HG02588 (cell line): ENCODE results near the gene CENPP.
"Not testable (repeated sequence)": the region's sequence is repeated elsewhere in the genome, so short reads cannot be mapped to it uniquely, and the experiment has no call there.

Source experiments
- ATAC-seq: cut with Tn5 transposase; IDR thresholded peaks from one replicate; pipeline ENCODE4 v1.9.1; 2021; ENCODE audit warnings: mild to moderate bottlenecking, moderate library complexity; ENCODE audit not compliant: unreplicated experiment

The CENPP gene

GRCh38 chr9:92377876-92378275 lies 52.1 kb downstream of the CENPP start:
- no peak for ATAC-seq

- no peak for ATAC-seq
These were observed 53.3 kb downstream of the CENPP start for GRCh38 chr9:92378865-92379560.

GRCh38 chr9:92380603-92381002 lies 54.9 kb downstream of the CENPP start:
- no peak for ATAC-seq

GRCh38 chr9:92381775-92382174 lies 56.0 kb downstream of the CENPP start:
- no peak for ATAC-seq

- ATAC-seq, result no peak
These were observed 58.6 kb downstream of the CENPP start for GRCh38 chr9:92384375-92384774.

- ATAC-seq, result no peak
These were observed 59.2 kb downstream of the CENPP start for GRCh38 chr9:92385001-92385400.

GRCh38 chr9:92385477-92385876 lies 59.7 kb downstream of the CENPP start:
- ATAC-seq, result no peak

- ATAC-seq, result no peak
These were observed 60.2 kb downstream of the CENPP start for GRCh38 chr9:92385953-92386352.

GRCh38 chr9:92392690-92393089 lies 66.9 kb downstream of the CENPP start:
- no peak for ATAC-seq

GRCh38 chr9:92393686-92394085 lies 67.9 kb downstream of the CENPP start:
- no peak for ATAC-seq

GRCh38 chr9:92395617-92396016 lies 69.9 kb downstream of the CENPP start:
- no peak for ATAC-seq

- ATAC-seq, result no peak
These were observed 72.1 kb downstream of the CENPP start for GRCh38 chr9:92397853-92398252.

- ATAC-seq, result no peak
These were observed 76.6 kb downstream of the CENPP start for GRCh38 chr9:92402360-92402759.

- no peak for ATAC-seq
These were observed 77.3 kb downstream of the CENPP start for GRCh38 chr9:92402826-92403745.

GRCh38 chr9:92404042-92404836 lies 78.5 kb downstream of the CENPP start, which contains the start of gene OGN:
Gene OGN (minus strand): TSS chr9:92404578. CDS start chr9:92403407, 1,171 bp downstream.
- ATAC-seq, result no peak

- ATAC-seq, result no peak
These were observed 80.1 kb downstream of the CENPP start for GRCh38 chr9:92405818-92406217.

GRCh38 chr9:92406477-92406876 lies 80.7 kb downstream of the CENPP start:
- no peak for ATAC-seq

- no peak for ATAC-seq
These were observed 82.1 kb downstream of the CENPP start for GRCh38 chr9:92407818-92408217.

- no peak for ATAC-seq
These were observed 83.2 kb downstream of the CENPP start for GRCh38 chr9:92408747-92409478.

- not testable (repeated sequence) for ATAC-seq
These were observed 85.4 kb downstream of the CENPP start for GRCh38 chr9:92411157-92411556.

- ATAC-seq, result no peak
These were observed 88.8 kb downstream of the CENPP start for GRCh38 chr9:92414566-92414965.
